HG02884 (cell line): Measurements from ENCODE around the gene MRPL28.
"Not testable (repeated sequence)": the region's sequence is repeated elsewhere in the genome, so short reads cannot be mapped to it uniquely, and the experiment has no call there.

ENCODE experiments used
- ATAC-seq: cut with Tn5 transposase; IDR thresholded peaks from one replicate; pipeline ENCODE4 v1.9.1; 2021; ENCODE audit warnings: mild to moderate bottlenecking, moderate library complexity; ENCODE audit not compliant: unreplicated experiment

The MRPL28 gene

DNA sequence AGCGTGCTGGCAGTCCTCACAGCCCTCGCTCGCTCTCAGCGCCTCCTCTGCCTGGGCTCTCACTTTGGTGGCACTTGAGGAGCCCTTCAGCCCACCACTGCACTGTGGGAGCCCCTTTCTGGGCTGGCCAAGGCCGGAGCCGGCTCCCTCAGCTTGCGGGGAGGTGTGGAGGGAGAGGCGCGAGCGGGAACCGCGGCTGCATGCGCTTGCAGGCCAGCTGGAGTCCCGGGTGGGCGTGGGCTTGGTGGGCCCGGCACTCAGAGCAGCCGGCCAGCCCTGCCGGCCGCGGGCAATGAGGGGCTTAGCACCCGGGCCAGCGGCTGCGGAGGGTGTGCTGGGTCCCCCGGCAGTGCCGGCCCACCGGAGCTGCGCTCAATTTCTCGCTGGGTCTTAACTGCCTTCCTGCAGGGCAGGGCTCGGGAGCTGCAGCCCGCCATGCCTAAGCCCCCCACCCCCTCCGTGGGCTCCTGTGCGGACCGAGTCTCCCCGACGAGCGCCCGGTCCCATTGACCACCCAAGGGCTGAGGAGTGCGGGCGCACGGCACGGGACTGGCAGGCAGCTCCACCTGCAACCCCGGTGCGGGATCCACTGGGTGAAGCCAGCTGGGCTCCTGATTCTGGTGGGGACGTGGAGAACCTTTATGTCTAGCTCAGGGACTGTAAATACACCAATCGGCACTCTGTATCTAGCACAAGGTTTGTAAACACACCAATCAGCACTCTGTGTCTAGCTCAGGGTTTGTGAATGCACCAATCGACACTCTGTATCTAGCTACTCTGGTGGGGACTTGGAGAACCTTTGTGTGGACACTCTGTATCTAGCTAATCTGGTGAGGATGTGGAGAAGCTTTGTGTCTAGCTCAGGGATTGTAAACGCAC lies 29.0 kb downstream of the MRPL28 start:
- not testable (repeated sequence) for ATAC-seq

- ATAC-seq: no peak
Measured at GRCh38 chr16:340370-341091, 29.8 kb downstream of the MRPL28 start.

DNA sequence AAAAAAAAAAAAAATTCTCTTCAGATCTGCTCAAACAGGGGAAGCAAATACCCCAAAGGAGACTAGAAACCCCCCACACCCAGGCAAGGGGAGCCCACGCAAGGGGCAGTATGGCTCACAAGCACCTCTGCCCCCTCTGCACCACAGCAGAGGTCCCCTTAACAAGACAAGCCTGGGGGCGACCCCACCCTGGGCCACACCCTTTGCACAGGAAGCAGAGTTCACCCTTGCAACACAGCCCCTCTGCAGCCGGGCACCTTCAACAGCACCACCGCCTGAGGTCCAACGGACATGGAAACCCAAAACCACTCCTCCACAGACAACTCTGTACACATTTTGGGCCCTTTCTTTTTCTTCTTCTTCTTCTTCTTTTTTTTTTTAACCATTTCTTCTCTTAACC lies 30.7 kb downstream of the MRPL28 start:
- ATAC-seq: no peak

DNA sequence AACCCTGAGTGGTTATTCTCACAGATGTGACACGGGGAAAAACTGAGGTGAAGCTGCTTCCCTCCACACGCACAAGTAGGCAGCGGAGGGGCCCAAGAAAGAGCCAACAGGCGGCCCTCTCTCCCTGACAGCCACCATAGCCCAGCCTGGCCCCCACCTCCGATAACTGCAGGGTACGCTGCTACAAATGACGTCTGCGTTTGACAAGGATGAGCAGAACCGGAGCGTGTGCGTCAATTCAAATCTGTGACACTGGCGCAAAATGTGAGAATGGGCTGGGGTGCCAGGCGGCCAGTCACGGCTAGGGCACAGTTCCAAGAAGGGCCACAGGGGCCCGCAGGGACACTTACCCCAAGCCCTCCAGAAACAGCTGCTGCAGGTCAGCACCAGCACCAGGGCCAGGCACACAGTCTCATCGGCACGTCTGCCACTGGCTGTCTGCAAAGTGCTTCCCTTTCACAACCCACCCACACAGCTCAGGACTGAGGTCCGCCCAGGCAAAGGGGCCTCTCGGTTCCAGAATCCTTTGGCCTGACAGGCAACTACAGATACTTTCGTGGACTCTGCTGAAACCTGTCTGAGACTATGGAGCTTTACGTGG lies 32.3 kb downstream of the MRPL28 start:
- ATAC-seq: no peak

DNA sequence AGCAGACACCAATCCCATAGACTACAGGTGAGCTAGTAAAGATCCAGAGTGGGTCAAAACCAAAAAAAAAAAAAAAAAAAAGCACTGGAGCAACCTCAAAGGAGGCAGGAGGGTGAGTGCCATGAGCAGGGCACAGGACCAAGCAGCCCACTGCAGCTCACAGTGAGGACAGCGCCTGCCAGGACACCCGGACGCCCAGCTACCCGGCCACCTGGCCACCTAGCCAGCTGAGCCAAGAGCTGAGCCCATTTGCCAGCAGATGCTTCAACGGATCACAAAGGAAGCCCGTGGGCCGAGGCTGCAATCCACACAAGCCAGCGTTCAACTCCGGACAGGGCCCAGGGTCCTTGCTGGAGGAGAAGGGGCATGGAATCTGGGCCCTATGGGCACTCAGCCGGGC lies 32.9 kb downstream of the MRPL28 start:
- no peak for ATAC-seq

- ATAC-seq: no peak
Measured at GRCh38 chr16:336269-336668, 34.1 kb downstream of the MRPL28 start.

DNA sequence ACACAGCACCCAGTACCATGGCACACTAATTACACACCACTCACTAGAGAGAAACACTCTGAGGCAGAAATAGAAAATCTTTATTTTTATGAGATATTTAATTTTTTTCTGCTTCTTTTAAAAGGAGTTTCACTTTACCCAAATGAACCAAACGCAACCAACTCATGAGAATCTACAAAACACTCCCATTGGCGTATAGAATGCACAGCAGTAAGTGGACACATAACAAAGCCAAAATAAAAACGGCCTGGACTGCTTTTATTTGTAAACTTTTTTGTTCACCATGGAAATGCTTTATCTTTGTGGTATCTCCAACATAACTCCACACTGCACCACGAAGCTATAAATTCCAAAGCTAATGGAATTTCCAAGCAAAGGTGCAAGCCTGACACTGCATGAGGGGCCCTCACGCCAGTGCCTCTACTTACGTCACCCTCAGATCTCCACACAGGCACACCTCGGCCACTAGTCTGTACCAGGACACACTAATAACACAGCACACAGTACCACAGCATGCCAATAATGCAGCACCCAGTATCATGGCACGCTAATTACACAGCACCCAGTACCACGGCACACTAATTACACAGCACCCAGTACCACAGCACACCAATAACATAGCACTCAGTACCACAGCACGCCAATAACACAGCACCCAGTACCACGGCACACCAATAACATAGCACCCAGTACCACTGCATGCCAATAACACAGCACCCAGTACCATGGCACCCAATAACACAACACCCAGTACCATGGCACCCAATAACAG lies 35.3 kb downstream of the MRPL28 start:
- ATAC-seq: not testable (repeated sequence)

GRCh38 chr16:334164-334832 lies 36.0 kb downstream of the MRPL28 start:
- not testable (repeated sequence) for ATAC-seq

- no peak for ATAC-seq
Measured at GRCh38 chr16:333406-334094, 36.8 kb downstream of the MRPL28 start.

DNA sequence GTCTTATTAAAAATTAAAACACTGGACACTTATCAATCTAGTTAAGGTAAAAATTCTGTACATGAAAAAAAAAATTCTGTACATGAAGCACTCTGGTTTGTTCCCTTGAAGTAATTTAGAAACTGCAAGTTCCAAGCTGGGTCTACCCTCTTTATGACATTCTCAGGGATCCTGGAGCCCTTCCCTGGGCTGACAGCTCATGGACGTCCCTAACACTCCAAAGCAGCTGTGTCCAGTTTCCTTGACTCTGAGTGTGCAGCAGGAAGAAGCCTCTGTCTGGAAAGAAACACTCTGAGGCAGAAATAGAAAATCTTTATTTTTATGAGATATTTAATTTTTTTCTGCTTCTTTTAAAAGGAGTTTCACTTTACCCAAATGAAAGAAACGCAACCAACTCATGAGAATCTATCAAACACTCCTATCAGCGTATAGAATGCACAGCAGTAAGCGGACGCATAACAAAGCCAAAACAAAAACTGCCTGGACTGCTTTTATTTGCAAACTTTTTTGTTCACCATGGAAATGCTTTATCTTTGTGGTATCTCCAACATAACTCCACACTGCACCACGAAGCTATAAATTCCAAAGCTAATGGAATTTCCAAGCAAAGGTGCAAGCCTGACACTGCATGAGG lies 39.0 kb downstream of the MRPL28 start:
- ATAC-seq: not testable (repeated sequence)

DNA sequence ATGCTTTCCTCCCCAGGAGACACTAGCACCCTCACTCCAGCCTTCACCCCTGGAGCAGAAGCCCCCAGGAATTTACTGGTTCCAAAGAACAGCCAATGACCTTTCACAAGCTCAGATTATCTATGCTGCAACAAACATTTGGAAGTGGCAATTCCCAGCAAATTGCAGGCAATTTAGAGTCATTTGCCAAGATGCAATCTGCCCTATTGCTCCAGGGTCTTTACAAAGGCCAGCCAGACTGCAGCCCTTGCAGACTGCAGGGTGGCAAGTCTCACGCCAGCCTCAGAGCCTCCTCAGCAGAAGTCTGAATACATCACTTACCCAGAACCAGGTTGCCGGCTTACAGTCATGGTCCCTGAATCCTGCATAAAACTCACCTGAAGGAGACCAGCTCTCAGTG lies 39.6 kb downstream of the MRPL28 start:
- ATAC-seq: no peak

- ATAC-seq: no peak
Measured at GRCh38 chr16:325375-326145, 44.8 kb downstream of the MRPL28 start.

GRCh38 chr16:324451-325334 lies 45.6 kb downstream of the MRPL28 start:
- no peak for ATAC-seq

DNA sequence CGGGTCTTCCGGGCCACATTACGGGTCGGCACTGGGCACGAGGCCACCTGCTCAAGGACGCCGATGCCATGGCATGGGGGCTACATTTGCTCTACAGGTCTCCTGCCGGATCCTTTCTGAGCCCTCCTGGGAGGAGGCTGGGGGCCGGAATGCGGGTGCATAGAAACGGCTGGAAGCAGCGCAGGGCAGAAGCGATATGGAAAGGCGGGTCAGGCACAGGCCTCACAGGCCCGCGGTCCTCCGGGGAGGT lies 46.2 kb downstream of the MRPL28 start:
- ATAC-seq: no peak

DNA sequence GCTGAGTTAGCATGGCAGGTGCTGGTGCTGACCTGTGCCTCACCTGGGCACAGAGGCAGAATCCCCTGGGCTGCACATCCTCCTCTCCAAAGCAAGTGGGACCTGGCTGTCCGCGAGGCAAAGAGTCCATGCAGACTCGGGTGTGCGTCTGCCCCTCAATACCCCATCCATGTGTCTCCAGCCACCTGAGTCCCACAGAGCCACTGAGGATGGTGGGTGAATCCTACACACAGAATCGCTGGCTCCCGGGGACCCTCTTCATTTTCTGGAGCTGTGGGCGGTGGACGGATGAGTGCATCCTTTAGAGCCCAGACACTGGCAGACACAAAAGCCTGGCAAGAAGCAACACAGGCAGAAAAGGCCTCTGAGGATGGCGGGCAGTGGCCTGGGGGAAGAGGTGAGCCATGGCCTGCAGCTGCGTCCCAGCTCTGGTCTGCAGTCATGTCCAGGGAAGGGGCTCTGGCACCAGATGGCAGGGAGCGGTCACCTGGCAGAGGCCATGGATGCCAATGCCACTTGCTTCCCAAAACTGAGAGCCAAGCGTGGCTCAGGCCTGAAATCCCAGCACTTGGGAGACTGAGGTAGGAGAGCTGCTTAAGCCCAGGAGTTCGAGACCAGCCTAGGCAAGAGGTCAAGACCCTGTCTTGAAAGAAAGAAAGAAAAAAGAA lies 47.7 kb downstream of the MRPL28 start:
- ATAC-seq: no peak

- no peak for ATAC-seq
Measured at GRCh38 chr16:321532-321931, 48.8 kb downstream of the MRPL28 start.

- no peak for ATAC-seq
Measured at GRCh38 chr16:320206-320605, 50.1 kb downstream of the MRPL28 start.
